GM12801 (cell line): Measurements from ENCODE around the gene DISP3.

Experiments used
- CTCF ChIP-seq: IDR thresholded peaks from one replicate; pipeline ENCODE4 v1.5.1; 2011; ENCODE audit warnings: control low read depth; ENCODE audit not compliant: insufficient read length; ENCODE audit errors: extremely low read depth

Gene DISP3

DNA sequence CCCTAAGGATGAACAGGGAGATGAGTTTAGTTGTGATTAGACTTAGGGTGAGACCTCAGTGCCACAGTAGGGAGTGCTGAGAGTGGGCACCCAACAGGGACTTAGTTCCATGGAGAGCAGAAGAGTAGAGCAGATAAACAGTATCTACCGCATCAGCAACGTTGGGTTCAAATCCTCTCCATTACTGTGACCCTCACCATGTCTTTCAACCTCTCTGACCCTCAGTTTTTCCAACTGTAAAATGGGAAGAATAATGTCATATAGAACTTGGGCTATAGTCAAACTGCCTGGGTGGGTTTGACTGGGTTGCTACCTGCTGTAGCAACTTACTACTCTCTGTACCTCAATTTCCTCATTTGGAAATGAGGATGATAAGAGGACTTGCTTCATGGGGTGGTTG lies 6.7 kb upstream of the DISP3 start:
- TF ChIP-seq CTCF = no peak

DNA sequence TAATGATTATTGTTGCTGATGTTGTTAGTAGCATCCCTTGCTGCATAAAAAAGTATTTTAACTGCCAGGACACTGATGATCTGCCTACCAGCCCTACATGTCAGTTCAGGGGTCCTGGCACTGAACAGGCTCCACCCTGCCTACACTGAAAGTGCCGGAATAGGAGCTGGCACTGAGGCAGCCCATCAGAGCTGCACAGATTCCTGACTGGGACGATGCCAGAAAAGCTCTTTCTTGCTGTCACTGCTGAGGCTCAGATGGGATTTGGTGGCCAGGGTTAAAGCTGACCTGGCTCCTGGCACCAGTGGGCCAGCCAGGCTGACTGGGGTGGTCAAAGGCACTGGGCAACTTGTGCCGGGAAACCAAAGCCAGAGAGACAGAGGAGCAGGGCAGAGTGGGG lies 6.2 kb upstream of the DISP3 start:
- TF ChIP-seq CTCF = no peak

DNA sequence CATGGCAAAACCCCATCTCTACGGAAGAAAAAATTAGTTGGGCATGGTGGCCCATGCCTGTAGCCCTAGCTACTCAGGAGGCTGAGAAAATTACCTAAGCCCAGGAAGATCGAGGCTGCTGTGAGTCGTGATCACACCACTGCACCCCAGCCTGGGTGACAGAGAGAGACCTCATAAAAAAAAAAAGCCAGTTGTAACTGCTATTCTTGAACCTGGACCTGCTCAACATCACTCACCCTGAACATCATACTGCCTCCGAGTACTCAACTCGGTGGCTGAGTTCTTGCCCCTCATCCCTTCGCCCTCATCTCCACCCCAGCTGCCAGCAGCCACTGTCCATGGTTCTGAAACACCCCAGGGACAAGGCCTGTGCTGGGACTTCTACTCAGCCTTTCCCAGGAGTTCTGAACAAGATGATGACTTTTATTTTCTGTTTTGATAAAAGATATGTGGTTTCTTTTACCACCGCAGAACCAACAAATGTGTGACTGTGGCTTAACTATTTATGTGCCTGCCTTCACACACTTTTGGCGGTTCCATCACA lies 5.4 kb upstream of the DISP3 start:
- no peak for TF ChIP-seq CTCF

GRCh38 chr1:11474826-11475225 lies 4.1 kb upstream of the DISP3 start:
- no peak for TF ChIP-seq CTCF

DNA sequence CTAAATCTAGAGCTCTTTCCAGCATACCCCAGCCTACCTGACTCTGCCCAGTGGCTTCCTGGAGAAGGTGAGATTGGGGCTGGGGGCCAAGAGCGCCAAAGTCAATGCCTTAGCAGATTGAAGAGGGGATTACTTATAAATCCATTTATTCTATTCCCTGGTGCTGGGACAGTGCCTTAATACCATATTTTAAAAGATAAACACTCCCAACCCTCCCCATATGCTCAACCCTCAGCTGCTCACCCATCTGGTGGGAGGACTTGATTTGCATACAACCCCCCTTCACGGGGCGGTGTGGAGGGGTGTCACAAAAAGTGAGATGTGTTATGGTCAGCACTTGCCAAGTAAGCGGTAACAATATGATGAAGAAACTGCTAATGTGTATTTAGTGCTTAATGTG lies 3.2 kb upstream of the DISP3 start:
- TF ChIP-seq CTCF = no peak

- no peak for TF ChIP-seq CTCF
These were observed 522 bp downstream of the DISP3 start for GRCh38 chr1:11479375-11479979.

DNA sequence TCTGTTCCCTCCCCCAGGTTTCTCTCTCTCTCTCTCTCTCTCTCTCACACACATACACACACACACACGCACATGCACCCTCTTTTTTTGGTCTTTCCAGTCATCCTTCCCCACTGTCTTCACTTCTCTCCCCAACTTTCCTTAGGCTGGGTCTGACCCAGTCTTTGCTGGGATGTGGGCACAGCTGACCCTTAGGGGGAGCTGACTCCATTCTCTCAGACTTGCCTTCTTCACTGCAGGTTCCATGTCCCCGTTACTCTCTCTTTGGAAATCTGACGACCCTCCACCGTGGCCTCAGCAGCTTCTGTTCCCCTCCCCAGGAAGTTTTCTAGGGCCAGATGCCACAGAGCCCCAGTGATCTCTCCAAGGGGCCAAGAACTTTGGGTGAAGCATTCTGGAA lies 2.1 kb downstream of the DISP3 start:
- TF ChIP-seq CTCF = no peak
